ENCODE results near the gene CTXN1. TPM values are rescaled to one million over a fixed set of nuclear protein-coding genes. Genes with fewer than 3 reads are reported as not detected.
A peak's percentile ranks its signal among the peaks of the same experiment; 100 is the strongest.
"Not testable (repeated sequence)": the region's sequence is repeated elsewhere in the genome, so short reads cannot be mapped to it uniquely, and the experiment has no call there.

CTXN1 gene
- total RNA-seq, 2 experiments from 2014 or later: not detected

GRCh38 chr19:7962644-7963268, 36.8 kb upstream of the CTXN1 start:
- no peaks in the 10 kb centered on the region for H3K27me3 Mint-ChIP-seq
- ChIA-PET POLR2A (interaction anchor here (0.6 kb wide), 1 partner anchor 213 kb away, joined by 3 read pairs; no protein-coding TSS in a partner anchor), CTCF (no interaction called here)
- H3K9me3 Mint-ChIP-seq: no peaks in the 10 kb centered on the region
- H3K27ac Mint-ChIP-seq: no peak overlapping the region
- H3K4me3 Mint-ChIP-seq: no peak overlapping the region
- peaks cover 25% of the 10 kb centered on the region for H3K36me3 Mint-ChIP-seq (ENCODE audit: low read depth)
- H3K4me1 Mint-ChIP-seq: peaks cover 1% of the 10 kb centered on the region
- DNase-seq: no peak

- peaks cover 18% of the 10 kb centered on the region for H3K36me3 Mint-ChIP-seq (ENCODE audit: low read depth)
- H3K4me1 Mint-ChIP-seq: peaks cover 1% of the 10 kb centered on the region
- ChIA-PET CTCF (no interaction called here), POLR2A (interaction anchor here (0.6 kb wide), 1 partner anchor 213 kb away, joined by 3 read pairs; no protein-coding TSS in a partner anchor)
- DNase-seq: no peak
- H3K27me3 Mint-ChIP-seq: no peaks in the 10 kb centered on the region
- no peak overlapping the region for H3K4me3 Mint-ChIP-seq
- H3K27ac Mint-ChIP-seq: no peak overlapping the region
- no peaks in the 10 kb centered on the region for H3K9me3 Mint-ChIP-seq
These were observed 36.1 kb upstream of the CTXN1 start for GRCh38 chr19:7961920-7962626.

GRCh38 chr19:7961082-7961481, 35.1 kb upstream of the CTXN1 start:
- H3K4me1 Mint-ChIP-seq, DNase-seq, H3K4me3 Mint-ChIP-seq, H3K27me3 Mint-ChIP-seq, H3K27ac Mint-ChIP-seq, POLR2A ChIA-PET, H3K9me3 Mint-ChIP-seq: not testable (repeated sequence)
- CTCF ChIA-PET: interaction anchor here (1.3 kb wide), 1 partner anchor 17 kb away, joined by 7 read pairs; the partner anchor contains the start of gene TIMM44
- H3K36me3 Mint-ChIP-seq (ENCODE audit: low read depth): peaks cover 14% of the 10 kb centered on the region

- POLR2A ChIA-PET: no interaction called here
- peaks cover 14% of the 10 kb centered on the region for H3K36me3 Mint-ChIP-seq (ENCODE audit: low read depth)
- DNase-seq: no peak
- no peak overlapping the region for H3K27ac Mint-ChIP-seq
- H3K9me3 Mint-ChIP-seq: no peaks in the 10 kb centered on the region
- H3K4me3 Mint-ChIP-seq: no peak overlapping the region
- no peaks in the 10 kb centered on the region for H3K4me1 Mint-ChIP-seq
- CTCF ChIA-PET: interaction anchor here (1.2 kb wide), 1 partner anchor 15 kb away, joined by 4 read pairs; the partner anchor contains the start of gene TIMM44
- no peaks in the 10 kb centered on the region for H3K27me3 Mint-ChIP-seq
These were observed 33.3 kb upstream of the CTXN1 start for GRCh38 chr19:7959211-7959610.

- ChIA-PET POLR2A (no interaction called here), CTCF (no interaction called here)
- no peaks in the 10 kb centered on the region for H3K27me3 Mint-ChIP-seq
- no peak for DNase-seq
- no peak overlapping the region for H3K27ac Mint-ChIP-seq
- H3K36me3 Mint-ChIP-seq (ENCODE audit: low read depth): peaks cover under 1% of the 10 kb centered on the region
- H3K4me1 Mint-ChIP-seq: no peaks in the 10 kb centered on the region
- no peaks in the 10 kb centered on the region for H3K9me3 Mint-ChIP-seq
- H3K4me3 Mint-ChIP-seq: no peak overlapping the region
These were observed 29.8 kb upstream of the CTXN1 start for GRCh38 chr19:7955696-7956095.

- Mint-ChIP-seq H3K9me3 (no peaks in the 10 kb centered on the region), H3K4me1 (no peaks in the 10 kb centered on the region), H3K4me3 (no peak overlapping the region), H3K27ac (no peak overlapping the region), H3K27me3 (no peaks in the 10 kb centered on the region), H3K36me3 (ENCODE audit: low read depth) (no peaks in the 10 kb centered on the region)
- no peak for DNase-seq
- ChIA-PET CTCF (interaction anchor here (1.0 kb wide), 1 partner anchor 9 kb away, joined by 5 read pairs; no protein-coding TSS in a partner anchor), POLR2A (interaction anchor here (1.5 kb wide), 1 partner anchor 367 kb away, joined by 3 read pairs; no protein-coding TSS in a partner anchor)
These were observed 27.6 kb upstream of the CTXN1 start for GRCh38 chr19:7953576-7953975.

GRCh38 chr19:7953060-7953459, 27.1 kb upstream of the CTXN1 start:
- POLR2A ChIA-PET: interaction anchor here (1.2 to 1.5 kb wide), 2 partner anchors 9 to 368 kb away, joined by 3 read pairs; no protein-coding TSS in a partner anchor

GRCh38 chr19:7947939-7948338, 22.0 kb upstream of the CTXN1 start:
- H3K27me3 Mint-ChIP-seq: no peaks in the 10 kb centered on the region
- no peaks in the 10 kb centered on the region for H3K36me3 Mint-ChIP-seq (ENCODE audit: low read depth)
- H3K4me1 Mint-ChIP-seq: peaks cover 16% of the 10 kb centered on the region
- no peak overlapping the region for H3K27ac Mint-ChIP-seq
- H3K9me3 Mint-ChIP-seq: no peaks in the 10 kb centered on the region
- ChIA-PET CTCF (no interaction called here), POLR2A (no interaction called here)
- H3K4me3 Mint-ChIP-seq: no peak overlapping the region
- DNase-seq: no peak

More at GRCh38 chr19:7953060-7953459, 27.1 kb upstream of the CTXN1 start:
- Mint-ChIP-seq H3K36me3 (ENCODE audit: low read depth) (no peaks in the 10 kb centered on the region), H3K27ac (no peak overlapping the region), H3K27me3 (no peaks in the 10 kb centered on the region), H3K4me1 (no peaks in the 10 kb centered on the region), H3K9me3 (no peaks in the 10 kb centered on the region), H3K4me3 (no peak overlapping the region)
- no peak for DNase-seq
- CTCF ChIA-PET: no interaction called here

- peak; percentile 88 for DNase-seq
- Mint-ChIP-seq H3K9me3 (no peaks in the 10 kb centered on the region), H3K4me1 (peaks cover 37% of the 10 kb centered on the region), H3K36me3 (ENCODE audit: low read depth) (peaks cover 9% of the 10 kb centered on the region), H3K4me3 (peak overlapping the region; percentile 83), H3K27ac (peak overlapping the region; percentile 85), H3K27me3 (no peaks in the 10 kb centered on the region)
- CTCF ChIA-PET: interaction anchor here (0.6 to 3.1 kb wide), 44 partner anchors 8 to 412 kb away, joined by 3 to 49 read pairs (median 4); partner anchors contain the start of genes CCL25, ELAVL1, MAP2K7 and SNAPC2
- POLR2A ChIA-PET: interaction anchor here (0.7 to 2.9 kb wide), 17 partner anchors 8 to 564 kb away, joined by 3 to 26 read pairs (median 4); partner anchors contain the start of genes CERS4, CTXN1, ELAVL1 and MAP2K7
These were observed 18.3 kb upstream of the CTXN1 start for GRCh38 chr19:7944177-7944761.

GRCh38 chr19:7943444-7944176, 17.7 kb upstream of the CTXN1 start, which contains the start of gene TIMM44:
Gene TIMM44, minus strand, starts transcription at chr19:7943666. Its CDS starts 15 bp downstream, at chr19:7943651.
- Mint-ChIP-seq H3K9me3 (no peaks in the 10 kb centered on the region), H3K36me3 (ENCODE audit: low read depth) (peaks cover 13% of the 10 kb centered on the region), H3K27ac (peak within 1 kb of the TSS; percentile 85), H3K4me3 (peak within 1 kb of the TSS; percentile 83), H3K4me1 (peaks cover 40% of the 10 kb centered on the region), H3K27me3 (no peaks in the 10 kb centered on the region)
- CTCF ChIA-PET: interaction anchor here (0.5 to 3.1 kb wide), 39 partner anchors 9 to 375 kb away, joined by 3 to 49 read pairs (median 4); partner anchors contain the start of genes CCL25, CERS4, ELAVL1 and MAP2K7
- POLR2A ChIA-PET: interaction anchor here (0.7 to 2.9 kb wide), 18 partner anchors 8 to 565 kb away, joined by 3 to 26 read pairs (median 4); partner anchors contain the start of genes CERS4, CTXN1, ELAVL1 and MAP2K7
- peak; percentile 99 for DNase-seq

GRCh38 chr19:7942981-7943443, 17.1 kb upstream of the CTXN1 start:
- Mint-ChIP-seq H3K9me3 (no peaks in the 10 kb centered on the region), H3K27ac (peak overlapping the region; percentile 85), H3K36me3 (ENCODE audit: low read depth) (peaks cover 15% of the 10 kb centered on the region), H3K4me3 (peak overlapping the region; percentile 83), H3K4me1 (peaks cover 40% of the 10 kb centered on the region), H3K27me3 (no peaks in the 10 kb centered on the region)
- DNase-seq: no peak
- ChIA-PET POLR2A (interaction anchor here (1.0 to 2.9 kb wide), 10 partner anchors 9 to 565 kb away, joined by 3 to 26 read pairs (median 6); partner anchors contain the start of genes ELAVL1, MAP2K7 and SNAPC2), CTCF (interaction anchor here (0.5 to 3.1 kb wide), 25 partner anchors 9 to 268 kb away, joined by 3 to 49 read pairs (median 6); partner anchors contain the start of genes CERS4, ELAVL1, MAP2K7 and SNAPC2)

Measured in activated CD4-positive, alpha-beta memory T cell treated with anti-CD3 and anti-CD28 coated beads, Interleukin-2, amount 10 ng/mL, durations not matched to agents 7 days and 5 days (primary cell).